H9 (cell line): Measurements from ENCODE around the gene TRANK1. TPM values are rescaled to one million over a fixed set of nuclear protein-coding genes. Genes with fewer than 3 reads are reported as not detected.

Experiments
- DNase-seq: peaks from one replicate; pipeline ENCODE4 v3.0.0-alpha.2; 2017
- H2AFZ ChIP-seq: one replicate; pipeline ENCODE4 v1.6.1; 2013; ENCODE audit warnings: mild to moderate bottlenecking, low read length, control low read depth, moderate library complexity
- H2AK5ac ChIP-seq: 2 replicates; pipeline ENCODE4 v1.6.1; 2013; ENCODE audit warnings: low read length, control low read depth, mixed read lengths; ENCODE audit not compliant: insufficient read length
- H2BK120ac ChIP-seq: one replicate; pipeline ENCODE4 v1.6.1; 2013; ENCODE audit warnings: low read depth, mild to moderate bottlenecking, low read length, control low read depth, inconsistent platforms; ENCODE audit not compliant: poor library complexity, severe bottlenecking
- H2BK12ac ChIP-seq: 2 replicates; pipeline ENCODE4 v1.6.1; 2013; ENCODE audit warnings: low read length, control low read depth, mixed read lengths, low read depth; ENCODE audit not compliant: insufficient read length
- H2BK15ac ChIP-seq: 2 replicates; pipeline ENCODE4 v1.6.1; 2013; ENCODE audit warnings: low read depth, low read length, control low read depth
- H2BK20ac ChIP-seq: one replicate; pipeline ENCODE4 v1.6.1; 2013; ENCODE audit warnings: low read depth, mild to moderate bottlenecking, low read length, control low read depth, inconsistent platforms; ENCODE audit not compliant: poor library complexity, severe bottlenecking
- H2BK5ac ChIP-seq: 2 replicates; pipeline ENCODE4 v1.6.1; 2013; ENCODE audit warnings: low read length, control low read depth, mixed read lengths; ENCODE audit not compliant: insufficient read length
- H3K14ac ChIP-seq: 2 replicates; pipeline ENCODE4 v1.6.1; 2013; ENCODE audit warnings: low read length, control low read depth; ENCODE audit not compliant: insufficient read depth
- H3K18ac ChIP-seq: 2 replicates; pipeline ENCODE4 v1.6.1; 2013; ENCODE audit warnings: low read depth, mild to moderate bottlenecking, mixed read lengths, low read length, control low read depth; ENCODE audit not compliant: insufficient read length
- H3K23ac ChIP-seq: 2 replicates; pipeline ENCODE4 v1.6.1; 2013; ENCODE audit warnings: low read length, control low read depth, mixed read lengths, low read depth; ENCODE audit not compliant: insufficient read length
- H3K23me2 ChIP-seq: 2 replicates; pipeline ENCODE4 v1.6.1; 2013; ENCODE audit warnings: low read depth, mild to moderate bottlenecking, mixed read lengths, low read length, control low read depth; ENCODE audit not compliant: insufficient read length, poor library complexity, severe bottlenecking
- H3K27ac ChIP-seq: 2 replicates; pipeline ENCODE4 v1.5.1; 2013; ENCODE audit warnings: low read length, control low read depth, mixed read lengths, low read depth; ENCODE audit not compliant: insufficient read length
- H3K27me3 ChIP-seq: 2 replicates; pipeline ENCODE4 v1.6.1; 2013; ENCODE audit warnings: low read length, control low read depth, inconsistent platforms; ENCODE audit not compliant: insufficient read depth
- H3K4ac ChIP-seq: 2 replicates; pipeline ENCODE4 v1.6.1; 2013; ENCODE audit warnings: low read depth, mild to moderate bottlenecking, control low read depth, inconsistent platforms, low read length, moderate library complexity
- H3K4me1 ChIP-seq: 2 replicates; pipeline ENCODE4 v1.6.1; 2013; ENCODE audit warnings: low read length, control low read depth, inconsistent platforms; ENCODE audit not compliant: insufficient read depth
- H3K4me2 ChIP-seq: 2 replicates; pipeline ENCODE4 v1.6.1; 2013; ENCODE audit warnings: low read length, control low read depth, mixed read lengths; ENCODE audit not compliant: insufficient read length, insufficient read depth
- H3K56ac ChIP-seq: 2 replicates; pipeline ENCODE4 v1.6.1; 2013; ENCODE audit warnings: low read depth, mild to moderate bottlenecking, mixed read lengths, low read length, control low read depth; ENCODE audit not compliant: insufficient read length
- H3K79me1 ChIP-seq: 2 replicates; pipeline ENCODE4 v1.6.1; 2013; ENCODE audit warnings: low read depth, mild to moderate bottlenecking, moderate library complexity, low read length, control low read depth, inconsistent platforms; ENCODE audit not compliant: insufficient read depth, poor library complexity, severe bottlenecking
- H3K79me2 ChIP-seq: 2 replicates; pipeline ENCODE4 v1.6.1; 2013; ENCODE audit warnings: low read length, control low read depth, inconsistent platforms; ENCODE audit not compliant: insufficient read depth
- H3K9ac ChIP-seq: 2 replicates; pipeline ENCODE4 v1.6.1; 2013; ENCODE audit warnings: low read length, control low read depth, mixed read lengths; ENCODE audit not compliant: insufficient read length; ENCODE audit errors: extremely low read depth
- H3K9me3 ChIP-seq: one replicate; pipeline ENCODE4 v1.6.1; 2013; ENCODE audit warnings: low read depth, low read length, inconsistent platforms; ENCODE audit not compliant: control insufficient read depth
- H3T11ph ChIP-seq: one replicate; pipeline ENCODE4 v1.6.1; 2013; ENCODE audit warnings: mild to moderate bottlenecking, low read length, control low read depth, inconsistent platforms
- H4K20me1 ChIP-seq: one replicate; pipeline ENCODE4 v1.6.1; 2013; ENCODE audit not compliant: control insufficient read depth, insufficient read length, insufficient read depth
- H4K5ac ChIP-seq: 2 replicates; pipeline ENCODE4 v1.6.1; 2013; ENCODE audit warnings: low read depth, mild to moderate bottlenecking, mixed read lengths, low read length, control low read depth; ENCODE audit not compliant: insufficient read length
- H4K8ac ChIP-seq: replicated peaks from 2 replicates; pipeline ENCODE4 v1.6.1; 2013; ENCODE audit warnings: low read length, control low read depth, mixed read lengths, low read depth; ENCODE audit not compliant: insufficient read length
- H4K91ac ChIP-seq: 2 replicates; pipeline ENCODE4 v1.6.1; 2013; ENCODE audit warnings: low read depth, mild to moderate bottlenecking, moderate library complexity, mixed read lengths, low read length, control low read depth; ENCODE audit not compliant: insufficient read length
- H3K27ac Mint-ChIP-seq, 3 experiments: 2 replicates in 2 of 3; 3 replicates in 1 of 3; pipeline ENCODE4 v1.8.0; 2020 to 2021; ENCODE audit warnings: mixed read lengths in 3 of 3, mild to moderate bottlenecking in 1 of 3, moderate library complexity in 1 of 3
- H3K27me3 Mint-ChIP-seq: 2 replicates; pipeline ENCODE4 v1.8.0; 2021; ENCODE audit warnings: low read depth, mild to moderate bottlenecking, moderate library complexity, mixed read lengths
- H3K36me3 Mint-ChIP-seq, 3 experiments: 2 replicates in 2 of 3; 3 replicates in 1 of 3; pipeline ENCODE4 v1.8.0; 2020 to 2021; ENCODE audit warnings: low read depth in 3 of 3, mixed read lengths in 3 of 3; ENCODE audit not compliant: insufficient read depth in 1 of 3
- H3K4me1 Mint-ChIP-seq, 2 experiments: 2 replicates each; pipeline ENCODE4 v1.8.0; 2020; ENCODE audit warnings: mixed read lengths in 2 of 2
- H3K4me3 Mint-ChIP-seq, 2 experiments: 2 replicates in 1 of 2; 3 replicates in 1 of 2; pipeline ENCODE4 v1.8.0; 2020 to 2021; ENCODE audit warnings: mild to moderate bottlenecking in 2 of 2, mixed read lengths in 2 of 2, moderate library complexity in 1 of 2
- H3K9me3 Mint-ChIP-seq, 2 experiments: 2 replicates in 1 of 2; 3 replicates in 1 of 2; pipeline ENCODE4 v1.8.0; 2020; ENCODE audit warnings: mild to moderate bottlenecking in 2 of 2, mixed read lengths in 2 of 2, moderate library complexity in 1 of 2
- CTCF ChIP-seq: fragments of 200-600 bp; sonication (generic); conservative IDR thresholded peaks from 3 replicates; pipeline ENCODE4 v1.8.0; 2021; ENCODE audit warnings: antibody characterized with exemption, mild to moderate bottlenecking
- WGBS: extraction: QIAGEN DNeasy Blood & Tissue Kit; methylation state at CpG from one replicate; pipeline ENCODE4 v1.1.7; 2013; ENCODE audit warnings: missing lambda C conversion rate, low lambda C conversion rate, mixed read lengths; ENCODE audit not compliant: insufficient read length; ENCODE audit errors: extremely low coverage; 5-methylcytosine and 5-hydroxymethylcytosine counted together
- total RNA-seq: library from RNA; stranded (reverse); gene quantifications from 2 replicates; pipeline ENCODE4 v1.2.1, GENCODE V29; 2021

TRANK1 gene
- total RNA-seq, 1 experiment from 2014 or later, result 5.9 TPM

GRCh38 chr3:36811768-36812167 lies 133.1 kb downstream of the TRANK1 start:
- no peak overlapping the region for H3K9ac ChIP-seq
- no peak overlapping the region for H3K4me2 ChIP-seq
- no peak overlapping the region for H2BK12ac ChIP-seq
- no peak overlapping the region for H3K14ac ChIP-seq
- no peak overlapping the region for H4K8ac ChIP-seq
- TF ChIP-seq CTCF, result no peak
- H2AFZ ChIP-seq, result no peak overlapping the region
- no peaks in the 10 kb centered on the region for H3K79me2 ChIP-seq
- H4K20me1 ChIP-seq, result peaks cover 3% of the 10 kb centered on the region
- H2BK120ac ChIP-seq, result no peak overlapping the region
- H3K9me3 ChIP-seq, result no peaks in the 10 kb centered on the region
- no peak overlapping the region for H4K91ac ChIP-seq
- no peak overlapping the region for H3K27ac ChIP-seq
- H2BK15ac ChIP-seq, result no peak overlapping the region
- H3K4me1 ChIP-seq, result no peaks in the 10 kb centered on the region
- H3T11ph ChIP-seq, result no peak overlapping the region
- Mint-ChIP-seq H3K27ac (no peak overlapping the region), H3K4me1 (peaks cover 10 to 15% of the 10 kb centered on the region in 2 experiments), H3K4me3 (no peak overlapping the region), H3K9me3 (peaks cover 0 to 2% of the 10 kb centered on the region in 2 experiments; a peak in 1 of 5 replicates), H3K36me3 (no peaks in the 10 kb centered on the region; a peak in 1 of 7 replicates), H3K27me3 (no peaks in the 10 kb centered on the region; the same call in 1 of the 2 replicates)
- no peak for DNase-seq
- H4K5ac ChIP-seq, result no peak overlapping the region
- no CpG with 5 or more reads among the region's 2 CpGs for WGBS
- H3K27me3 ChIP-seq, result no peaks in the 10 kb centered on the region
- H3K4ac ChIP-seq, result no peak overlapping the region
- no peak overlapping the region for H3K56ac ChIP-seq
- H2AK5ac ChIP-seq, result no peak overlapping the region
- no peak overlapping the region for H2BK5ac ChIP-seq
- H3K23me2 ChIP-seq, result no peaks in the 10 kb centered on the region
- no peak overlapping the region for H3K18ac ChIP-seq
- no peak overlapping the region for H3K23ac ChIP-seq
- H2BK20ac ChIP-seq, result no peak overlapping the region
- no peaks in the 10 kb centered on the region for H3K79me1 ChIP-seq
